ENCODE data around the gene WNT4. TPM values are rescaled to one million over a fixed set of nuclear protein-coding genes. Genes with fewer than 3 reads are reported as not detected.

WNT4 gene
- total and polyA plus RNA-seq, 2 of the 8 experiments (the other 6 are each of a cell fraction or from before 2014, with no cell fraction given): 1.3 to 6.6 TPM

GRCh38 chr1:22088331-22088730 lies 54.6 kb downstream of the WNT4 start:
- no peak for FAIRE-seq

More at GRCh38 chr1:22088331-22088730, 54.6 kb downstream of the WNT4 start:
- peaks cover 4 to 24% (median 18%) of the 10 kb centered on the region in 4 experiments; a peak in 5 of 7 replicates for H3K4me1 ChIP-seq (replicated peaks in 1 of 4; ENCODE audit: control insufficient read depth in 3 of 4, insufficient read depth in 4 of 4, low read length in 3 of 4)
- no peak overlapping the region for H3K56ac ChIP-seq (replicated peaks; ENCODE audit: insufficient read length, low read depth, low read length)
- ChIA-PET POLR2A (ENCODE audit: partially characterized antibody) (no interaction called here), CTCF (ENCODE audit: partially characterized antibody) (no interaction called here)
- H3K79me2 ChIP-seq (ENCODE audit: control insufficient read depth in 1 of 2, insufficient read depth in 2 of 2, low read length in 2 of 2): peaks cover 3 to 65% of the 10 kb centered on the region in 2 experiments; a peak in 3 of 4 replicates
- H3K23me2 ChIP-seq (ENCODE audit: low read depth, low read length): no peaks in the 10 kb centered on the region; the same call in 1 of the 2 replicates
- no peak overlapping the region for H4K8ac ChIP-seq (ENCODE audit: extremely low read depth, insufficient read depth, low read length)
- no peak overlapping the region for H3K14ac ChIP-seq (ENCODE audit: insufficient read length)
- H3K4me2 ChIP-seq (ENCODE audit: insufficient read depth in 1 of 2, low read depth in 2 of 2, low read length in 2 of 2): no peak overlapping the region
- no peak overlapping the region for H3K4ac ChIP-seq (replicated peaks; ENCODE audit: insufficient read length, low read depth, low read length)
- H2AK5ac ChIP-seq (ENCODE audit: low read depth, low read length): no peak overlapping the region
- H2BK15ac ChIP-seq (ENCODE audit: low read length): no peak overlapping the region
- H3K23ac ChIP-seq (ENCODE audit: insufficient read length): no peak overlapping the region
- no peaks in the 10 kb centered on the region for H3K9me3 ChIP-seq (ENCODE audit: insufficient read depth in 2 of 2, low read depth in 1 of 2, low read length in 1 of 2)
- H2AFZ ChIP-seq (ENCODE audit: low read length): no peak overlapping the region
- peaks cover 0 to 23% (median 5%) of the 10 kb centered on the region in 4 experiments; a peak in 4 of 8 replicates for H3K36me3 ChIP-seq (ENCODE audit: control insufficient read depth in 2 of 4, insufficient read depth in 4 of 4, low read length in 3 of 4)
- H4K91ac ChIP-seq (replicated peaks; ENCODE audit: insufficient read length, low read length): no peak overlapping the region
- H3K4me3 ChIP-seq (ENCODE audit: extremely low read depth in 1 of 4, insufficient read depth in 2 of 4, low read depth in 3 of 4, low read length in 4 of 4): no peak overlapping the region
- 83% methylated on average over 2 of the region's 2 CpGs; no CpG with 5 or more reads in 1 of the 2 experiments for WGBS, 2 experiments (ENCODE audit: extremely low coverage in 1 of 2, insufficient coverage in 1 of 2, insufficient read length in 1 of 2, insufficient replicate concordance in 2 of 2, low coverage in 1 of 2, low lambda C conversion rate in 2 of 2, missing lambda C conversion rate in 1 of 2)
- H4K20me1 ChIP-seq (replicated peaks in 1 of 2; ENCODE audit: control insufficient read depth in 1 of 2, insufficient read depth in 2 of 2, low read length in 2 of 2): peaks cover 1 to 4% of the 10 kb centered on the region in 2 experiments
- H2BK20ac ChIP-seq (ENCODE audit: low read length): no peak overlapping the region
- no peak overlapping the region for H2BK120ac ChIP-seq (replicated peaks; ENCODE audit: low read depth, low read length)
- H3K27ac ChIP-seq (ENCODE audit: low read depth, low read length): no peak overlapping the region
- H3K9ac ChIP-seq (replicated peaks in 1 of 4; ENCODE audit: extremely low read depth in 1 of 4, low read depth in 3 of 4, low read length in 3 of 4): no peak overlapping the region
- no peak overlapping the region for H4K5ac ChIP-seq (ENCODE audit: insufficient read length, low read depth, low read length)
- H3K27me3 ChIP-seq (replicated peaks in 1 of 4; ENCODE audit: control insufficient read depth in 3 of 4, extremely low read depth in 1 of 4, insufficient read depth in 3 of 4, low read length in 3 of 4): no peaks in the 10 kb centered on the region
- DNase-seq (ENCODE audit: low read depth in 1 of 2, low spot score in 2 of 2): no peak
- no peak overlapping the region for H3K18ac ChIP-seq (ENCODE audit: extremely low read depth, low read length)
- H2BK12ac ChIP-seq (ENCODE audit: low read depth, low read length): no peak overlapping the region
- TF ChIP-seq RNF2 (IDR thresholded peaks at IDR 0.05; ENCODE audit: borderline replicate concordance, low read depth, low read length, missing control alignments, poor library complexity, severe bottlenecking) (no peak), MAFK (IDR thresholded peaks at IDR 0.05; ENCODE audit: low read depth, low read length) (no peak), TCF12 (IDR thresholded peaks at IDR 0.05; ENCODE audit: low read depth, low read length) (no peak), RBBP5 (IDR thresholded peaks at IDR 0.05; ENCODE audit: borderline replicate concordance, low read depth, low read length) (no peak), TAF7 (optimal IDR thresholded peaks at IDR 0.05; ENCODE audit: borderline replicate concordance, low read depth, low read length) (no peak), KDM1A (IDR thresholded peaks at IDR 0.05; ENCODE audit: borderline replicate concordance, low read length) (no peak), MAX (IDR thresholded peaks at IDR 0.05) (no peak), CTCF (IDR thresholded peaks at IDR 0.05; ENCODE audit: control extremely low read depth in 1 of 3, insufficient read depth in 1 of 3, low read depth in 1 of 3, low read length in 3 of 3) (no peak), NRF1 (IDR thresholded peaks at IDR 0.05; ENCODE audit: low read depth, low read length) (no peak)
- H3K79me1 ChIP-seq (ENCODE audit: low read depth, low read length): peaks cover 3% of the 10 kb centered on the region
- no peak overlapping the region for H2BK5ac ChIP-seq (ENCODE audit: low read depth, low read length)
